Measurements from ENCODE around the gene RANBP17.

RANBP17 gene

DNA sequence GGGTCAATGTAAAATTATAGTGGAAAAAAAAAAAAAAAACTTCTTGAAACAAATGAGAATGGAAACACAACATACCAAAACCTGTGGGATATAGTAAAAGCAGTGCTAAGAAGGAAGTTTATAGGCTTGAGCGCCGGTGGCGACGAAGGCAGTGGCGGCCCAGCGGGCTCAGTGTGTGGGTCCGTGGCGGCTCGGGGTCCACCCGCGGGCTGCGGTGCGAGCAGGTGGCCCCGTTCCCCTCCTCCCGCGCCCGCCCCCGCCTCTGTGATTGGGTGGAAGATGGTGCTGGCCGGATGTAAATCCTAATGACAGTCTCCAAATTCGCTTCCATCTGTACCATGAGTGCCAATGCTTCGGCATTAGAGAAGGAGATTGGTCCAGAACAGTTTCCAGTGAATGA is 389.7 kb downstream of the RANBP17 start:
- Mint-ChIP-seq H3K4me3 (no peak overlapping the region), H3K27me3 (ENCODE audit: low read depth) (peaks cover 3% of the 10 kb centered on the region), H3K27ac (no peak overlapping the region), H3K4me1 (ENCODE audit: low read depth) (no peaks in the 10 kb centered on the region), H3K36me3 (ENCODE audit: low read depth) (no peaks in the 10 kb centered on the region), H3K9me3 (peaks cover 15% of the 10 kb centered on the region)
- DNase-seq (ENCODE audit: low spot score) = no peak

DNA sequence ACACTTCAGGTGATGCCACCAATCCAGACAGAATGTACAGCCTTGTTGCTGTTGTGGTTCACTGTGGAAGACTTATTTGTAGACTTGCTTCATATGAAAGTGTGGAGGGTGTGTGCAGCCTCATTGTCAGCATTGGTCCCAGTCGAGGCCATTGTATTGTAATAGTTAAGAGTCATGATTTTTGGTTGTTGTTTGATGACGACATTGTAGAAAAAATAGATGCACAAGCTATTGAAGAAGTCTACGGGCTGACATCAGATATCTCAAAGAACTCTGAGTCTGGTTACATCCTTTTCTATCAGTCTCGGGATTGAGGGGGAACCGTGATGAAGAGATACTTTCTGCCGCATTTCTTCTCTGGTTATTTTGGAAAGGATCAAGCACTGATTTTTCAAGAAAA is 390.9 kb downstream of the RANBP17 start:
- Mint-ChIP-seq H3K27ac (no peak overlapping the region), H3K4me1 (ENCODE audit: low read depth) (no peaks in the 10 kb centered on the region), H3K27me3 (ENCODE audit: low read depth) (peaks cover 3% of the 10 kb centered on the region), H3K9me3 (peaks cover 15% of the 10 kb centered on the region), H3K4me3 (no peak overlapping the region), H3K36me3 (ENCODE audit: low read depth) (no peaks in the 10 kb centered on the region)
- no peak for DNase-seq (ENCODE audit: low spot score)

DNA sequence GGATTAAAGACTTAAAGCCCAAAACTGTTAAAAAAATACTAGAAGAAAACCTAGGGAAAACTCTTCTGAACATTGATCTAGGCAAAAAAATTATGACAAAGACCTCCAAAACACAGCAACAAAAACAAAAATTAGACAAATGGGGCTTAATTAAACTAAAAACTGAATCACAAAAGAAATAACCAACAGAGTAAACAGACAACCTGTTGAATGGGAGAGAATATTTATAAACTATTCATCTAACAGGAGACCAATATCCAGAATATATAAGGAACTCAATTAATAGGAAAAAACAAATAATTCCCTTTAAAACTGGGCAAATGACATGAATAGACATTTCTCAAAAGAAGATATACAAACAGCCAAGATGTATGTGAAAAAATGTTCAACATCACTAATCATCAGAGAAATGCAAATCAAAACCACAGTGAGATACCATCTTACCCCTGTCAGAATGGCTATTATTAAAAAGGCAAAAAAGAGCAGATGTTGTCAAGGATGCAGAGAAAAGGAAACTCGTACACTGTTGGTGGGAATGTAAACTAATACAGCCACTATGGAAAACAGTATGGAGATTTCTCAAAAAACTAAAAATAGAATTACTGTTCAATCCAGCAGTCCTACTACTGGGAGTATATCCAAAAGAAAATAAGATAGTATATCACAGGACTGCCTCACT is 397.1 kb downstream of the RANBP17 start:
- Mint-ChIP-seq H3K4me1 (ENCODE audit: low read depth) (no peaks in the 10 kb centered on the region), H3K9me3 (no peaks in the 10 kb centered on the region), H3K36me3 (ENCODE audit: low read depth) (no peaks in the 10 kb centered on the region), H3K27ac (no peak overlapping the region), H3K27me3 (ENCODE audit: low read depth) (peaks cover 12% of the 10 kb centered on the region), H3K4me3 (no peak overlapping the region)
- no peak for DNase-seq (ENCODE audit: low spot score)

DNA sequence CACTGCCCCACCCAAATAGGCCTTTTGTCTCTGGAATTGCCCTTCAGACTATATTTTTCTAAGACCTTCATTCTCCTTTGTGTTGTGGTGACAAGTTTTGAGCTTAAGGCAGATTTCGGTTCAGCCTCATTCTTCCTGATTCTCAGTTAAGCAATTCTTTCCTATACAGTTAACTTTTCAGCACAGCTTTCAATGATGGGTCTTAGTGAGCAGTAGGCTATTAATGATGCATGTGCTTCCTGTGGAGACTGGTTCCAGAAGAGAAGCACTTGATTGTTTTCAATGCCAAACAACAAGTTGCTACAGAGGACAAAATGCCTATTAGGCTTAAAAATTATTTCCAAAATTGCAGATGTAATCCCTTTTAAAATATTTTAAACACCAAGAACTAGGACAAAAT is 399.5 kb downstream of the RANBP17 start:
- no peak for DNase-seq (ENCODE audit: low spot score)
- Mint-ChIP-seq H3K4me3 (no peak overlapping the region), H3K9me3 (no peaks in the 10 kb centered on the region), H3K4me1 (ENCODE audit: low read depth) (peaks cover 7% of the 10 kb centered on the region), H3K27me3 (ENCODE audit: low read depth) (peaks cover 16% of the 10 kb centered on the region), H3K27ac (no peak overlapping the region), H3K36me3 (ENCODE audit: low read depth) (no peaks in the 10 kb centered on the region)

DNA sequence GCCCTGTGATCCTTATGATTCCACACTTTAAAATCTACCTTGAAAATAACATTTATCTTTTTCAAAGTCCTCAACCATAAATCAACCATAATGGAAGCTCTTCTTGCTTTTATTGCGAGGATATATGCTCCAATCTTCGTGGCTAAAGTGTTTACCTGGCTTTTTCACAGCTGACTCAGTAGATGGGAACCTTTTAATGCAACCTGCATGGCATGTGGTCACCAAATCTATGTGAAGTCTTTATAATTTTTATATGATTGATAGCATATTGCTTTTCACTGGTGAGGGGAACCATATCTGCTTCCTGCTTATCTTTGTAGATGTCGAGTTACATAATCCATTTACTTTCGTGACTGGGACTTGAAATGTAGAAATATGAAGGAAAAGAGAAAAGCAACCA is 400.1 kb downstream of the RANBP17 start:
- no peak for DNase-seq (ENCODE audit: low spot score)
- Mint-ChIP-seq H3K4me3 (no peak overlapping the region), H3K27ac (no peak overlapping the region), H3K27me3 (ENCODE audit: low read depth) (peaks cover 16% of the 10 kb centered on the region), H3K4me1 (ENCODE audit: low read depth) (peaks cover 7% of the 10 kb centered on the region), H3K9me3 (no peaks in the 10 kb centered on the region), H3K36me3 (ENCODE audit: low read depth) (no peaks in the 10 kb centered on the region)

DNA sequence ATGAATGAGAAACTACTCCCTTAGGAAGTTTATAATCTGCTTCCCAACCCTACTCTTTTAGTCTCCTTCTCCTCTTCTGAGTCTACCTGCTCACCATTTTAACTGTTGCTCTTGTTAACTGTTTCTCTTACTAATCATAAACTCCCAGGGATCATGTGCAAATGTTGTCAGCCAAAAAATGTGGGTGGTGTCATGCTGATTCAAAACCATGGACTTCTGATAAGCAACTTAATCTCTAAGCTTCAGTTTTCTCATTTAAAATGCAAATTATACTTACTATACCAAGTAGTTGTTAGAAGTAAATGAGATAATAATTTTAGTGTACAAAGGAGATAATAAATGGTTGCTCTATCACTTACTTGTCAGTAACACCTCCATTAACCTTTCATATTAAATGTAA is 401.4 kb downstream of the RANBP17 start:
- Mint-ChIP-seq H3K27me3 (ENCODE audit: low read depth) (peaks cover 16% of the 10 kb centered on the region), H3K27ac (no peak overlapping the region), H3K4me3 (no peak overlapping the region), H3K36me3 (ENCODE audit: low read depth) (no peaks in the 10 kb centered on the region), H3K9me3 (no peaks in the 10 kb centered on the region), H3K4me1 (ENCODE audit: low read depth) (peaks cover 7% of the 10 kb centered on the region)
- no peak for DNase-seq (ENCODE audit: low spot score)

DNA sequence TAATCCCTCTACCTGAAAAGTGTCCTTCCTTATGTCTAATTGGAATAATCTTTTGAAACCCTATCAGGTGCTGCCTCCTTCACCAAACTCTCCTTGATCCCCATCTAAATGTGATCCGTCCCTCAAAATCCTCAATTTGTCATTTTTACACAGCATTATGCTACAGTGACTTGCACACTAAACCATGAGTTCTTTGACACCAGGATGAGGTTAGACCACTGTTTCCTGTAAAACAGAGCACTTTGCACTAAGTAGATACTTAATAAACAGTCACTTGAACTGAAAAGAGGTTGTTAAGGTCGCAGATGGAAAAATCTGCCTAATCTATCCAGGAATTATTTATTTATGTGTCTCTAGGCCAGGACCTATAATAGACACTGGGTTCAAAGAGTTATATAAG is 403.0 kb downstream of the RANBP17 start:
- peak overlapping the region; percentile 6 for H3K27ac Mint-ChIP-seq
- H3K9me3 Mint-ChIP-seq = no peaks in the 10 kb centered on the region
- H3K4me3 Mint-ChIP-seq = no peak overlapping the region
- H3K36me3 Mint-ChIP-seq (ENCODE audit: low read depth) = no peaks in the 10 kb centered on the region
- peaks cover 16% of the 10 kb centered on the region for H3K27me3 Mint-ChIP-seq (ENCODE audit: low read depth)
- DNase-seq (ENCODE audit: low spot score) = no peak
- peaks cover 7% of the 10 kb centered on the region for H3K4me1 Mint-ChIP-seq (ENCODE audit: low read depth)

DNA sequence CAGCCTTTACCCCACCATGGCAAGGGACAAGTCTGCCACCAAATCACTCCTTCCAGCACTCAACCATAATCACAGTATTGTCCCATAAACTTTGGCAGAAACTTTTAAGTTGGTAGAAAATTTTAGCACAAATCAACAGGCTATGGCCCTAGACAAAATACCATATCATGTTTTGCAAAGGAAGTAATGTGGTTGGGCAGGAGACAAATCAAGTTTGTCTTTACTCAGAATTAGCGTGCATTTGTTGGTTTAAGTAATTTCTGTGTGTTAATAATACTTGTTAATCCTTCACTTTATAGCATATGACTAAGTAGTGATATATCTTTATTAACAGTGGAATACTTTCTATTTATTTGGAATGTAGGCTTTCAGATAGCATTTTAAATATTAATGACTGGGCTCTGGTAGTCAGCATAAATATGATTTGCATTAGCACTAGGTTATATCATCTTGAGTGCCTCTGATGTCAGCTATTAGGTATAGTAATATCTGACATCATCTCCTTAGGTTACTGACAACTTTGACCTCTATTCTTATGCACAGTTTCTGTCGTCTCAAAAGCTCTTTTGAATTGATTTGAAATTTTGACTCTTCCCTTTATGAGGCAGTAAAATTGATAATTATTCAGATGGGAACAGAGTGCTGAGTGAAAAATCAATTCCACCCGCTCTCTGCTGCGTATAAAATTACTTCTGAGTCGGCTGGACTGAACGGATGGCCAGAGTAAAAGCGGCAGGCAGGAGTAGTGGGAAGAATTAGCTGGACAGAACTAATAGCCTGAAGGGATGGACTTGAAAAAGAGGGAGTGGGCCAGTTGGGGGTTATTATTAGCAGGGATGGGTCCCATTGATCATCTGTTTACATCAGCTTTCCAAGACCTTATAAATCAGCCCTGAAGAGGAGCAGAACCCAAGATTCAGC is 407.1 kb downstream of the RANBP17 start:
- Mint-ChIP-seq H3K36me3 (ENCODE audit: low read depth) (no peaks in the 10 kb centered on the region), H3K27ac (no peak overlapping the region), H3K9me3 (no peaks in the 10 kb centered on the region), H3K4me1 (ENCODE audit: low read depth) (peaks cover 7% of the 10 kb centered on the region), H3K27me3 (ENCODE audit: low read depth) (peaks cover 17% of the 10 kb centered on the region), H3K4me3 (no peak overlapping the region)
- no peak for DNase-seq (ENCODE audit: low spot score)

DNA sequence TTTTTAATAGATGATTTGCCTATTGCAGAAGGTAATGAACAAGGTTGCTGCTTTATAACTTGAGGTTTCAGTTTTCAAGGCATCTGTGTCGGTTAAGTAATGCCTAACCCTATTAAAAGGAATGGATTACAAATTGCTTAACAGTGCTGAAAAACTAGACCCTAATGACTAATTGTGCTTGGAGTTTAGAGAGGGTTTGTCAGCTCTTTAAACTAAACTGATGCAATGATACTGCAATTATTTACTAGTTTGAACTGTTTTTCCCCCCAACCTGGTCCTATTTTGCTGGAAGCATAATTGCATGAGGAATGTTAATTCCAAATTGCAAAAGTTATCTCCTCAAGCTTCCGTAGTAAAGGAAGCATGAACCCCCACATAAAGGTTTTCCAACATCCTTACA is 407.9 kb downstream of the RANBP17 start:
- H3K9me3 Mint-ChIP-seq = no peaks in the 10 kb centered on the region
- H3K4me1 Mint-ChIP-seq (ENCODE audit: low read depth) = peaks cover 3% of the 10 kb centered on the region
- DNase-seq (ENCODE audit: low spot score) = no peak
- H3K27me3 Mint-ChIP-seq (ENCODE audit: low read depth) = peaks cover 12% of the 10 kb centered on the region
- H3K4me3 Mint-ChIP-seq = no peak overlapping the region
- H3K36me3 Mint-ChIP-seq (ENCODE audit: low read depth) = no peaks in the 10 kb centered on the region
- no peak overlapping the region for H3K27ac Mint-ChIP-seq

DNA sequence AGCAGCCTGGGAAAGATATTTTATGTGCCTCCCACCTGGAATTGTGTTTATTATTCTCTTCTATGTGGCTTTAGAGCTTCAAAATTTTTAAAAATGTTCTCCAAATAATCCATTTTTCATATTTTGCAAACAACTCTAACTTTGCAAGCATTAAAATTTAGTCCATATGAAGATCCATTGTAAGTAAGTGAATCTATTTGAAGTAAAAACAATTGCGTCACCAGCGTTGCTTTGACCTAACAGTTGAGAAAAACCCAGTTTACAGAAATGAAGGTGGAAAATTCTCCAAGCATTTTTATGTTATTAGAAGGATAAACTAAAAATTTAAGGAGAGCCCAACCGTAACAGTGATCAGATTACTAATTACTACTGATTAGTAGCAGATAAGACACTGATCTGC is 408.3 kb downstream of the RANBP17 start:
- no peaks in the 10 kb centered on the region for H3K9me3 Mint-ChIP-seq
- H3K36me3 Mint-ChIP-seq (ENCODE audit: low read depth) = no peaks in the 10 kb centered on the region
- H3K27ac Mint-ChIP-seq = no peak overlapping the region
- no peak for DNase-seq (ENCODE audit: low spot score)
- no peaks in the 10 kb centered on the region for H3K4me1 Mint-ChIP-seq (ENCODE audit: low read depth)
- H3K27me3 Mint-ChIP-seq (ENCODE audit: low read depth) = peaks cover 10% of the 10 kb centered on the region
- H3K4me3 Mint-ChIP-seq = no peak overlapping the region

DNA sequence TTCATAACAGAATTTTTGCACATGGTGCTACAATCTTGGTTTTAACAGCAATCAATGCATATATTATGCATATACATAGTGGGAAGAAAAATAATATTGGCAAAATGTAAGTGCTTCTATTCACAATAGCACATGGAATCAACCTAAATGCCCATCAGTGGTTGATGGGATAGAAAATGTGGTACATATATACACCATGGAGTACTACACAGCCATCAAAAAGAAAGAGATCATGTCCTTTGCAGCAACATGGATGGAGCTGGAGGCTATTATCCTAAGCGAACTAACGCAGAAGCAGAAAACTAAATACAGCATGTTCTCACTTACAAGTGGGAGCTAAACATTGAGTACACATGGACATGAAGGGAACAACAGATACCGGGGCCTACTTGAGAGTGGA is 410.0 kb downstream of the RANBP17 start:
- H3K4me1 Mint-ChIP-seq (ENCODE audit: low read depth) = no peaks in the 10 kb centered on the region
- no peak overlapping the region for H3K4me3 Mint-ChIP-seq
- no peak overlapping the region for H3K27ac Mint-ChIP-seq
- H3K27me3 Mint-ChIP-seq (ENCODE audit: low read depth) = peaks cover 12% of the 10 kb centered on the region
- DNase-seq (ENCODE audit: low spot score) = no peak
- H3K9me3 Mint-ChIP-seq = no peaks in the 10 kb centered on the region
- H3K36me3 Mint-ChIP-seq (ENCODE audit: low read depth) = no peaks in the 10 kb centered on the region

DNA sequence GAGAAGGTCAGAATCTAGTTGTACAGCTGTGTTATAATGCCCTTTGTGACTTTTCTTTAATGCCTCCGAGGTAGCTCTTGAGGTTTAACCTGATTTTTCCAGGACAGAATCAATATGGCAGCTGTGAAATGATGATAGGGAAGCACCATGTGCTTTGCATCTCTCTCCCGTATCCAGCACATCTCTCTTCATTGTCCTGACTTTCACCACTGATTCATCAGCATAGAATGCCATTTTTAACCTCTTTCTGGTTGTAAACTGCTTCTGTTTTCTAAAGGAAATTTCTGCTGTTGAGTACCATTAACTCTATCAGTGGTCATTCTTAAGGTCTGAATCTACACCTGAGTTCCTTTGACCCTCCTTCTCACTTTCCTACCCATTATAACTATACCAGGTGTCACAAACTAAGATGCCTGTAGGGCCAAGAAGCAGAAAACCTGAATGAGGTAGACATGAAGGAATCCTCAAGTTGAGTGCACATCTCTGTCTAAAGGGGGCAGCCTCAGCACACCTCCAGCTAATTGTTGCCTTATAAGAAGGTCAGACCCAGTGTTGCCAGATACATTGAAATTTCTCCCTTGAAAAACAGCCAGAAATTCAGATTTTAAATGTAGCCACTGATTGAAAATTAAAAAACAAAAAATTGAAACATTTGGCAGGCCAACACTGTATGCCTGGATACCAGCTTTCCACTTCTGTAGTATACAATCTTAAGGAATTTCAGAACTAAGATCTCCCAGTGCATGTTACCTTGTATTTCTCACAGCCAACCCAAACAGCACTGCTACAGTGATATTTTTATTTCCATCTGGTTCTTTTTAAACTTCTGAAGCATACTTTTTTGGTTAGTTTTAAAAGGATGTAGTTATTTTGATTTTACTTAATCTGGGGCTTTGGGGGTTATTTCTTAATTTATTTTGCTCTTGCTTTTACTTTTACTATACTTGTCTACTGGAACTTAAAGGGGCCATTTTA is 411.5 kb downstream of the RANBP17 start:
- H3K36me3 Mint-ChIP-seq (ENCODE audit: low read depth) = no peaks in the 10 kb centered on the region
- no peak for DNase-seq (ENCODE audit: low spot score)
- H3K4me3 Mint-ChIP-seq = no peak overlapping the region
- peaks cover 12% of the 10 kb centered on the region for H3K27me3 Mint-ChIP-seq (ENCODE audit: low read depth)
- H3K4me1 Mint-ChIP-seq (ENCODE audit: low read depth) = no peaks in the 10 kb centered on the region
- no peak overlapping the region for H3K27ac Mint-ChIP-seq
- H3K9me3 Mint-ChIP-seq = no peaks in the 10 kb centered on the region

DNA sequence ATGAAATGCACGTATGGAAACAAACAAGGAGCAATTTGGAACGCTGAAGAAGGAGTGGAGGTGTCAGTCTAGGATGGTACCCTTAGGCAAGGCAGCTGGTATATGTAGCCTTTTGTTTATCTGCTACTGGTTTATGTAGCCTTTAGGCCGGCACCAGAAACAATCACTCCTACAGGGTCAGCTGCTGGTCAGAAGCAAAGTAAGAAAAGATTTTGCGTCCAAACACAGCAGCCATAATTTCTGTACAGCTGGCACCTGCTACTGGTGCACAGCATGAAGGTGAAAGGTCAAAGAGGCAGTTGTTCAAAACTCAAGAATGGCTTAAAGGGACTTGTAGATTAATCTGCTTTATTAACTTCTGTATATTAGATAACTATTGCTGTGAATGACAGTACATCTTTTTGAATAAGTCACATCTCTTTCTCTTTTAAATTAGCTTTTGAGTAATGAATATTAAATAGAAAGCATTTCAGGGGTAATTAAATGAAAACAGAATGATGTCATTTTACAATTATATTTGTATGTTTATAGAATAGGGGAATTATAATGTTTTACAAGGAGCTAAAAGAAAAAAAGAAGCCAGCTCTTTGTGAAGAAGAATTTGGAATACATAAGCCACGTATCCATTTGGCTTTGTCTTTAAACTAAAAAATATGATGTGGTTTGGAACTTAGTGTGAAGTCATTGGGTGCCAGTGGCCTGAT is 414.2 kb downstream of the RANBP17 start:
- Mint-ChIP-seq H3K9me3 (no peaks in the 10 kb centered on the region), H3K4me3 (no peak overlapping the region), H3K27me3 (ENCODE audit: low read depth) (peaks cover 12% of the 10 kb centered on the region), H3K36me3 (ENCODE audit: low read depth) (no peaks in the 10 kb centered on the region), H3K4me1 (ENCODE audit: low read depth) (no peaks in the 10 kb centered on the region), H3K27ac (no peak overlapping the region)
- no peak for DNase-seq (ENCODE audit: low spot score)
